Hindlimb muscle (tissue), 1 donor: ENCODE measurements around the gene NUP133. TPM values are rescaled to one million over a fixed set of nuclear protein-coding genes. Genes with fewer than 3 reads are reported as not detected.
"Not testable (repeated sequence)": the region's sequence is repeated elsewhere in the genome, so short reads cannot be mapped to it uniquely, and the experiment has no call there.

Source experiments
- DNase-seq: peaks from one replicate; pipeline ENCODE4 v3.0.0-alpha.2; 2013
- polyA plus RNA-seq: library from polyadenylated mRNA; unstranded; fragments of 120-200 nt; gene quantifications from one replicate; pipeline ENCODE4 v1.2.1, GENCODE V29; 2013; ENCODE audit not compliant: insufficient read length

Gene NUP133
- polyA plus RNA-seq, 1 donor, result 26.2 TPM

DNA sequence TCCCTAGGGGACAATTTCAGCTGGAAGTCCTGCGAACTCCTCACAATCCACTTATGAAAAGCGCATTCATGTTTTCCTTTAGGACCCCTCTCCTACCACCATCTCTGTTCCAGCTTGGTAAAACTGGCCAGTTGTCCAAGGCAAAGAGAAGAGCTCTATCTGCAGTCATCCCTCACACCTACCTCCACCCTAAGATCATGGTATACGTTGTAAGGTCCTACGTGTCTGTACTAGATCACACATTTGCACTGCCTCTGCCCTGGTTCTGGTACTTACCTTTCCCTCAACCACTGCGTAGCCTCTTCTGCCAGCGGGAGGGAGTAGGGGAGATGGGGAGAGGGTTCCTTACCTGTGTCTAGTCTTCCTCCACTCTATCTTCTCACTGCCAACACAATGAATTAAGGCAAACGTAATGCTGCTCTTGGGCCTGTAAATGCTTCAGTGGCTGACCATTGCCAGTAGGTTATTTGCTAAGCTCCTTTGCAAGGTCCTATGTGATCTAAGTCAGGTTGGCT lies 739 bp upstream of the NUP133 start:
- no peak for DNase-seq

DNA sequence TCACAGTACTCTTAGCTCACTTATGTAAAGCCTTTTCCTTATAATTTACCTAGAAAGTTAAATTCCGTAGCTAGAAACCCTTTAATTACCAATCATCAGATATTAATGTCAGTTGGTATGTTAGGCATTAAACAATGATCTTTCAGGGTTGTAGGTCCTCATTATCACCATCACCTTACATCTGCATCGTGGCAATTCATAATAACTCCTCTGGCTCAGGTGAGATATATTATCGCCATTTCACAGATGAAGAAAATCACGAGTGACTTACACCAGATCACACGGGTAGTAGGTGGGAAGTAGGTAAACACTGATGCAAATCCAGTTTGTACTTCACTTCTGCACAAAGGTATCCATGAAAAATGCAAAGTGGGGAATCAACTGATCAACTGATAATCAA lies 639 bp downstream of the NUP133 start:
- DNase-seq, result no peak

DNA sequence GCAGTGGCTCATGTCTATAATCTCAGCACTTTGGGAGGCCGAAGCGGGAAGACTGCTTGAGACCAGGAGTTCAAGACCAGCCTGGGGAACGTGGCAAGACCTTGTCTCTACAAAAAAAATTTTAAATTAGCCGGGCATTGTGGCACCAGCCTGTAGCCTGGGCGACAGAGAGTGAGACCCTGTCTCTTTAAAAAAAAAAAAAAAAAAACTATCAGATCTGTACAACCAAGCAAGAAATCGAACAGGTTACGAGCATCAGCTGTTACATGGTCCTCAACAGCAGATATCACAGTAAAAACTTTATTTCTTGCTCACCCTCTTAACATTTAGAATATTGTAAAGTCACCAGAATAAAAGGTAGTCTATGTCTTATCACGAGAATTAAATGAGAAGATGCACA lies 1.5 kb downstream of the NUP133 start:
- DNase-seq, result no peak

DNA sequence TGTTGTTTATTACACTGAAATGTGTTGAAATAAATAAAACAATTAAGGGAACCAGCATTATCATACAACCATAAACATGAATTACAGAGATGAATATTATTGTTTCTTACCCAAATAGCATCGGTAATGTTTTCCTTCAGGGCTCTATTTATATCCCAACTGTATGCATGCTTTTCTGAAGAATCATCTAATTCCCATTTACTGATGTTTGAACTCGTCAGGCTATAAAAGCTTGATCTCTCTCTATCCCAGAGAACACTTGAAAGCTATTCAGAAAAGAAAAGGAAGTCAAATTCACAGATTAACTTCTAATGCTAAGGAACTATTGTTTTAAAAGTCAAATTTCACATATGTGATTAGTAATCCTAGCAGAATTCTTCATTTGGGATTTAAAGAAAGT lies 12.4 kb downstream of the NUP133 start:
- DNase-seq, result no peak

DNA sequence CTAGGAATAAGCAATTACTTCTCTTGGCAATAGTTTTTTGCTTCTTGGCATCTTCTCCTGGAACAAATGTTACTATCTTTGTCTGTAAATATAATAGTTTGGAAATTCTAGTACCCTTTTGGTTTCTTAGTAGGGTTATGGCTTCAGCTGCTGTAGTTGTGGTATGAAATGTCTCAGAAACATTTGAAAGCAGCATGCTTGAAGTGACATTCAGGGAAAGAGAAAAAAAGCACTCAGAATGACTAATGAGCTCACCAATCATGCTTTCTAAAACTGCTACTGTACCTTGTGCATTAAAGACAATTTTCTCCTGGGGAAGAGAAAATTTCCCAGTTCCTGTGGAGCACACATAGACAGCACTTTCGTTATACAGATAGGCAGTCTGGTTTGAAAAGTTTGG lies 21.0 kb downstream of the NUP133 start:
- DNase-seq, result no peak

DNA sequence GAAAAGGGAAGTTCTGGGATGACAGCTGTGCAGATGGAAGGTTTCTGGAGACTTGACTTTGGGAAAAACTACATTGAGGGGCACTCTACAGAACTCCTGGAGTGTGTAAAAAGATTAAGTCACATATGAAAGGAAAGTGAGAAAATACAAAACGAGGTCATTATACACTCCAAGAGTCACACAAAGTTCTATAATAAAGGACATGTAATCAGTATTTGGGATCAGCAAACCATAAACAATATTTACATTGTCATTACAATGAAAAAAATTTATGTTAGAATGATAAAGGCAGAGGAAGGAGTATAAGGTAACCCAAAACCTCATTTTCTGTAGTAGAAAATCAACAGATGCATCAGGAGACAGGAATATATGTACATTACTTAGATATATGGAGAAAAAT lies 22.8 kb downstream of the NUP133 start:
- no peak for DNase-seq

DNA sequence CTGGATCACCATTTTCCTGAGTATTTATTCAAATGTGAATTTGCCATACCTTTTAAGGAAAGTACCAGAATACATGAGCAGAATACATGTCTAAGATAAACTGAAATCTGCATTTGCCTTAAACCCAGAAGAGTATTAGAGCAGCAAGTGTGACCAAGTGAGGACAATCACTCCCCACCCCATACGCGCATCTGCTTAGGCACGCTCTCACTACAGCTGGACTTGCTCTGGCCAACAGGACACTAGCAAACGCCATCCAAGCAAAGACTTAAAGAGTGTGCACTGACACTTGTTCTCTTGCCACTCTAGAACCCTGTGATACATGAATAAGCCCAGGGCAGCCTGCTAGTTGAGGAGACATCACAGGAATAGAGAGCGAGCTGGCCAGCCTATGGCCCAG lies 25.6 kb downstream of the NUP133 start:
- no peak for DNase-seq

DNA sequence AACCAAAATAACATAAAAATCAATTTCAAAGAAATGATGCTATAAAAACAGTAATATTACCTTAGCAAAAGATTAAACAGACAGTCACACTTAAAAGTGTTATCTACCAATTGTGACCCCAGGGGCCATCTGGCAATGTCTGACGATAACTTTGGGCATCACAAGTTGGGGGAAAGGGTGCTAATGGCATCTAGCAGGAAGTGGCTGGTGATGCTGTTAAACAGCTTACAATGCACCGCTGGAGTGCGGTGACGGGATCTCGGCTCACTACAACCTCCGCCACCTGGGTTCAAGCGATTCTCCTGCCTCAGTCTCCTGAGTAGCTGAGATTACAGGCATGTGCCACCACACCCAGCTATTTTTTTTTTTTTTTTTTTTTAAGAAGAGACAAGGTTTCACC lies 27.6 kb downstream of the NUP133 start:
- no peak for DNase-seq

DNA sequence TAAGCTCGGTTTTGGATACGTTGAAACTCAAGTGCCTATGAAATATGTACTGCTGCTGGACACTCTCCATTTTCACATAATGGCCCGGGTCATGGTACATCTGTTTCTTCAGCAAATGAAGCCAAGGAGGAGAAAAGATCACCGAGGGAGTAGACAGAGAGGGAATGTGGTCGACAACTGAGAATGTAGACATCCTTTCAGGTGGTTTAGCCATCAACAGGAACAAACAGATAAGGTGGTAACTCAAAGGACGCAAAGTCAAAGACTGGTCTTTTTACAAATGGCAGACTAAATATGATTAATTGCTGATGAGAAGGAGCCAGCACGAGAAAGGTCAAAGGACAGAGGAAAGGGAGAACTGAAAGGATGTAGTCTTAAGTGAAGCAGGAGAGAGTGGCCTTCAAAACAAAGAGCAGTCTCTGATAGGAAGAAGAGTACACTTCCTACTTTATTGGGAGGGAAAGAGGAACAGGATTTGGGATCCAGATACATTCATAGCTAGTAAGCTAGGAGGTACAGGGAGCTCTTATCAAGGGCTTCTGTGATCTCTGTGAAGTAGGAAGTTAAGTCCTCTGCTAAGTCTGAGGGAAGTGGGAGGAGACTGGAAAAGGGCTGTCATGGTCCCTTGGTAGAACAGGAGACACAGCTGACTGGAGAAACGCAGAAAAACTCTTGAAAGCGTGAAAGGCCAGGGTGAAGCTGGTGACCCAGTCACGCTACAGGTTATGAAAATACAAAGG lies 28.3 kb downstream of the NUP133 start:
- DNase-seq, result no peak

DNA sequence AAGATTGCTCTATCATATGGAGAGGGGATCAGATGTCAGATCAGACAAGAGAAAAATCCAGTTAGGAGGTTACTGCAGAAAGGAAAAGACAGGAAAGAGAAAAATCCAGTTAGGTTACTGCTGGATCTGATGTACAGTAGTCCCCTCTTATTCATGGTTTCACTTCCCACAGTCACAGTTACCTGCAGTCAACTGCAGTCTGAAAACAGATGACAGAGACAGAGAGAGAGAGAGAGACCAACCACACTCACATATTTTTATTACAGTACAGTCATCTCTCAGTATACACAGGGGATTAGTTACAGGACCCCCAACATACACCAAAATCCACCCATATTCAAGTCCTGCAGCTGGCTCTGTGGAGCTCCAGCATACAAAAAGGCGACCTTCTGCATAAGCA lies 29.3 kb downstream of the NUP133 start:
- DNase-seq, result no peak

DNA sequence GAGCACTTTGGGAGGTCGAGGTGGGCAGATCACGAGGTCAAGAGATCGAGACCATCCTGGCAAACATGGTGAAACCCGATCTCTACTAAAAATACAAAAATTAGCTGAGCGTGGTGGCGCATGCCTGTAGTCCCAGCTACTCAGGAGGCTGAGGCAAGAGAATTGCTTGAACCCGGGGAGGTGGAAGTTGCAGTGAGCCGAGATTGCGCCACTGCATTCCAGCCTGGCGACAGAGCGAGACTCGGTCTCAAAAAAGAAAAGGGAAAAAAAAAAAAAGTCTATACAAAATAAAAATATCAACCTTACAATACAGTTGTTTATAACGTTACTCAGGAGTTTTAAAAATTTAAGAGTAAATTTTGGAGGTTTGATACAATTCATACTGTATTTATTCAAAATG lies 32.3 kb downstream of the NUP133 start:
- not testable (repeated sequence) for DNase-seq

DNA sequence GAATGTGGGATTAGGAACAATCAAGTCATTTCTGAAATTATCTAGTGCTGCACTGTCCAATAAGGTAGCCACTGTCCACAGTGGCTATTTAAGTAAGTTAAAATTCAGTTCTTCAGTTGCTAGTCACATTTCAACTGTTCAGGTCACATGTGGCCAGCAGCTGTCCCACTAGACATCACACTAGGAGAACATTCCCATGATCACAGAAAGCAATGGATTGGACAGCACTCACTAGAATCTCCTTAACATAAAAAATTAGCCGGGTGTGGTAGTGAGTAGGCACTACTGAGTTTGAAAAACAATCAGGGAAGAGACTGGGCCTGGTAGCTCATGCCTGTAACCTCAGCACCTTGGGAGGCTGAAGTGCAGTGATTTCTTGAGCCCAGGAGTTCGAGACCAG lies 33.6 kb downstream of the NUP133 start:
- no peak for DNase-seq

DNA sequence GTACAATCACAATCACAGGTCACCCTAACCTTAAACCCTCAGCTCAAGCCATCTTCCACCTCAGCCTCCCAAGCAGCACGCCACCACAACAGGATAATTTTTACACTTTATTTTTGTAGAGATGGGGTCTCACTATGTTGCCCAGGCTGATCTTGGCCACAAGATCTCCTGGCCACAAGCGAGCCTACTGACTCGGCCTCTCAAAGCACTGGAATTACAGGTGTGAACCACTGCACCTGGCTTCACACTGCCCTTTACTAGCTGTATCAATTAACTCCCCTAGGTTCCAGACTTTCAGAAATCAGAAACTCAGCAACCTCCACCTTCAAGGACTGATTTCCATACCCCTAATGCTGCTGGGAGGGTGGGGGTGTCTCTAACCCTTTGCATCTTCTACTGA lies 37.0 kb downstream of the NUP133 start:
- no peak for DNase-seq

DNA sequence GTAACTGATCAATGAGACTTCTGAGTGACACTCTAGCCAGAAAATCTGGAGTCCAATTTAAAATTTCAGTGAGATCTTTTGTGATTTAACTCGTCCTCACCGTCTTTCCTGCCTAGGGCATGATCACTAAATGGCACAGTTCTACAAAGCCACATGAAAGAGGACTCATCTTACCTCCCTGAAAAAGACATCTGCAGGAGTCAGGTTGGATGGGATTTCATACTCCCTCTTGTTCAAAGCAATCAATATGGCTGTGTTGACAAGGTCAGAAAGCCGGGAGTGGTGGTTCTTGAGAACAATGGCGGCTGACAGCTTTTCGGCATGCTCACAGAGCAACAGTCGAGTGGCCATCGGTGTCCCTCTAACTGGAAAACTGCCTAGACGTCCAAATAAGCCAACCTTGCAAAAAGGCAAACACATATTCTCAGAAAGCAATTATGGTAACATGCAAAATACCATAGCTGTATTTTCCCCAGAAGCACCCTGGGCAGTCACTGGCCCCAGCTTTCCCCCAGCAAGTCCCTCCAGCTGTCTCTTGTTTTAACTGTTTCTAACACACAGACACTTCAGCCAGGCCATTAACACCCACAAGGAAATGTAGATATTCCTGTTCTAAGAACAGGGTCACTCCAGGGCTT lies 37.6 kb downstream of the NUP133 start:
- DNase-seq, result no peak

DNA sequence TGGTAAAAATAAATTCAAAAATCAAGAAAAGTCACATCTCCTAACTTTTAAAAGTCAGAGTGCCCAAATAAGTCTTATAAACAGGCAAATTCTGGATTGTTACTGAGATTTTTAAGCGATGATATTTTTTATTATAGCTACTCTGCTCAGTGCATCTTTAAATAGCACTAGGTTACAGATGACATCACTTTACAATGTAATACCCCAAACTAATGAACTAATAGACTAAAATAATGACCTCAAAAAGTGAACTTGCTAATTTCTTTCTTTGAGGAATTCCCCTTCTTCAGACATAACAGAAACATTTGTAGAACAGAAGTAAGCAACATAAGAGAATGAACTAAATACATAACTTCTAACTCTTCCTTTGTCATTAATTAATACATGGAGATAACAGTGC lies 41.3 kb downstream of the NUP133 start:
- no peak for DNase-seq

DNA sequence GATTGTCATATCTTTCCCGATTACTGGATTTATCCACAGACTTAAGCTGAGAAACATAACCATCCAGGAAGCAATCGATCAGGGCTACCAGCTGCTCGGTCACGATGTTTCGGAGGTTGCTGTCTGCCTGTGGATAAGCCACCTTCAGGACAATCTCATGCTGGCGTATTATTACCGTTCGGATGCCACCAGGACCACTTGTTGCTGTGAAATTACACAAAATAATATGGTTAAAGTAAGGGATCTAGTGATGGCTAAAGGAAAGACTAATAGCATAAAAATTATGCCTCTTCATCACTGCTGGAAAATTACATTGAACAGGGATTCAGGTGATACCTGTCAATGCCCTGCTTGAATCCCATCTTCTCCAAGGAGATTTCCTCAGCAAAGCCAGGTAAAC lies 43.5 kb downstream of the NUP133 start:
- DNase-seq, result no peak

DNA sequence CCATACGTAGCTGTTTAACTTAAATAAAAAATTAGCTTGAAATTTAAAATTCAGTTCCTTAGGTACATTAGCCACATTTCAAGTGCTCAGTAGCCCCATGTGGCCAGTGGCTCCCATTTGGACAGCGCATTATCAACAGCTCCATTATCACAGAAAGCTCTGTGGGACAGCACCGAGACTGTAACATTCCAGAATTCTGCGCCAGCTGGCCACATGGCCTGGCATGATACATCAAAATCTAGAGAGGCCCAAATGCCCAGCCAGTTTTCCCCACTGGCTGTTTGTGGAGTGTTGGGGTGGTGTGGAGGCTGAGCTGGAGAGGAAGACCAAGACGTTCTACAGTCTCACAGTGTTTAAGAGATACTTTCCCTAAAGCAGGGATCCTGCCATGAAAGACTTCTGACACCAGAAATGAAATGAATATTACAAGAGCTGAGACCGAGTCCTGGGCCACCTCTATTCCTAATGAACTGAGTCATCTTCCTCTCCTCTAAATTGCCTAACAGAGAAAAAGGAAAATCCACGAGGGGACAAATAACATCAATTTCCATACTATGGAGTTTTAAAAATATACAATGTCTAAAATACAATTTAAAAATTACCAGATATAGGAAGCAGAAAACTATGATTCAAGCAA lies 47.0 kb downstream of the NUP133 start:
- DNase-seq, result no peak

DNA sequence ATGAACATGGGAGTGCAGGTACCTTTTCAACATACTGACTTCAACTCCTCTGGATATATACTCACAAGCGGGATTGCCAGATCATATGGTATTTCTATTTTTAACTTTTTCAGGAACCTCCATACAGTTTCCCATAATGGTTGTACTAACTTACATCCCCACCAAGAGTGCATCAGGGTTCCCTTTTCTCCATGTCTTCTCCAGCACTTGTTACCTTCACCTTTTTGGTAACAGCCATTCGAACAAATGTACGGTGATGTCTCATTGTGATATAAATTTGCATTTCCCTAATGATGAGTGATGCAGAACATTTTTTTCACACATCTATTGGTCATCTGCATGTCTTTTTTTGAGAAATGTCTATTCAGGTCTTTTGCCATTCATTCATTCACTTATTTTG lies 48.3 kb downstream of the NUP133 start:
- no peak for DNase-seq

DNA sequence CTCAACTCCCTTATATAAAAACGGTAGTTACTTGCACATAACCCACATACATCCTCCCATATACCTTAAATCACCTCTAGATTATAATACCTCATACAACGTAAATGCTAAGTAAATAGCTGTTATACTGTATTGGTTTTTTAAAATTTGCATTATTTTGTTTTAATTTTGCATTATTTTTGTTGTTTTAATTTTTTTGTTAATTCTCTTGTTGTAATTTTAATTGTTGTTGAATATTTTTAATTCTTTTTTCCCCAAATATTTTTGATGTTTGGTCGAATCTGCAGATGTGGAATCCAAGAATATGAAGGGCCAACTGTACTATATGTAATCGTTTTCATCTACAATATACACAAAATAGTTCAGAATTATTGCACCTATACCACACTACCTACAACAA lies 50.7 kb downstream of the NUP133 start:
- DNase-seq, result no peak

DNA sequence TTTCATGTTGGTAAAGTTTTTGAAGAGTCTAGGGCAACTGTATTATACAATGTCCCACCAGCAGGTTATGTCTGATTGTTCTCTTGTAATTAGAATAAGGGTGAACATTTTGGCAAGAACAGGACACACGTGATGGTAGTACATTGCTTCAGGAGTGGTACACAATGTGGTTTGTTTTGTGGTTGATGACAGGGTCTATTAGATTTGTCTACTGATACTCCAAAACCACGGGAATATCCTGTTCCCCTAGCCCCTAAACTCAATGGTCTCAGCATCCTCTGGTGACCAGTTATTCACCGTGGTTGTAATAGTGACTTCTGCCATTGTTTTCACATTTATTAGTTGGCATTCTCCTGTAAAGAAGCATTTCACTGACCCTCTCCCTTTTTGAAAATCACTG lies 52.1 kb downstream of the NUP133 start:
- DNase-seq, result no peak

DNA sequence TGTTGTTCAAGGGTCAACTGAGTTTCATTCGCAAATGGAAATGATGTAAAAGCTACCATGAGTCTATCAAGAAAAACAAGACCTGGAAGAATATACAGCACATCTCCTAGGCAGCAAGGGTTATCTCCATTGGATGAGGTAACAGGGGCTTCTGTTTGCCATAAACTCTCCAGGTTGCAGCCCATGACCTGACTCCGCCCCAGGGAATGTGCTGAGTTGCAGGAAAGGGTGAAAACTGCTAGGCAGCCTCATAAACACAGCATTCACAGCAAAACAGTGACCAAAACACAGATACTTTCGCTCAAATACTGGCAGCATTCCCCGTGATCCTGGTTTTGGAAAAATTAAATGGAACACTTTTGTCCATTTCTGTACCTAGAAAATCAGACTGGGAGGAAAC lies 54.1 kb downstream of the NUP133 start:
- no peak for DNase-seq

DNA sequence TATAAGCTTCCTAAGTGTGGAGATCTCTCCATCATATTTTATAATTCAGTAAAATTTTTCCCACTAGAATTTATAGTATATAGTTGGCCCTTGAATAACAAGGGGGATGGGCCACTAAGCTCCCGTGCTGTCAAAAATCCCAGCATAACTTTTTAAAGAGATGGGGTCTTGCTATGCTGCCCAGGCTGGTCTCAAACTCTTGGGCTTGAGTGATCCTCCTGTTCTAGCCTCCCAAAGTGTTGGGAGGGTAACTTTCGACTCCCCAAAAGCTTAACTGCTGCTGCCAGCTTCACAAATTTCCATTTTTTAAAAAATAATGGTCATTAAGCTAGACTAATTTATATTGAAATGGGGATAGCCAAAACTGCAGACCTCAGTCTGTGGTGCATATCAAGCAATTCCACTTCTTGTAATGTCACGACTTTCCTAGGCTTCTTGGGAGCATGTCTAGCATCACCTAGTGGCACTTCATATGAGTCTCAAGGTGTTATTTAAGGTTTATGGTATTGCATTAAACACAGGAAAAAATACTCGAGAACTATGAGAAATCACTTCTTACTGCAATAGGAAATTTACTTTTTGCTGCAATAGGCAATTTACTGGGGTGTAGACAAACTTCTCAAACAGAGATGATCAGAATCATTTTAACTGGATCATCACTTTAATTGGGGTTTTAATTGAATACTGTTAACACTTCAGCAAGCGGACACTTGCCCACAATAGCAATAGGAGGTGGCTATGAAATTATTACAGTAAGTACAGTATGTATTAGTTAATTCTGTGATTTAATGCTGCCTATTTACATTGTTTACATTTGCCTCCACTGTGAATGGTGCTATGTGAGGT lies 55.0 kb downstream of the NUP133 start:
- DNase-seq, result no peak

DNA sequence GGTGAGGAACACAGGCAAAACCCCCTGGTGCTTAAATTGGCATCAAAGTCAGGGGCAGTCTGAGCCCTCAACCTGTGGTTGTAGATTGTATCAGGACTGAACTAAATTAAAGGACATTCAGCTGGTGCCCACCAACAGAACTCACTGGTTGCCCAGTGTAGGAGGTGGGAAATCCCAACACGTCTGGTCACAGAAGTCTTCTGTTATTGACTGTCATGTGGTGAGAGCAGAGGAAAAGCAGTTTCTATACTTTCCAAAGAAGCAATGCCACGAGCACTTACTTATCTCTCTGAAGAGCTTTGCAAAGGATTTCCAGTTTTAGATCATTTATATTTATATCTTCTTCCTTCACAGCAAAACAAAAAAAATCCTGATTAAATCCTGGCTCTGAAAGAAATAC lies 59.3 kb downstream of the NUP133 start:
- no peak for DNase-seq
